ENCODE measurements around the gene SLC26A3.

The SLC26A3 gene

DNA sequence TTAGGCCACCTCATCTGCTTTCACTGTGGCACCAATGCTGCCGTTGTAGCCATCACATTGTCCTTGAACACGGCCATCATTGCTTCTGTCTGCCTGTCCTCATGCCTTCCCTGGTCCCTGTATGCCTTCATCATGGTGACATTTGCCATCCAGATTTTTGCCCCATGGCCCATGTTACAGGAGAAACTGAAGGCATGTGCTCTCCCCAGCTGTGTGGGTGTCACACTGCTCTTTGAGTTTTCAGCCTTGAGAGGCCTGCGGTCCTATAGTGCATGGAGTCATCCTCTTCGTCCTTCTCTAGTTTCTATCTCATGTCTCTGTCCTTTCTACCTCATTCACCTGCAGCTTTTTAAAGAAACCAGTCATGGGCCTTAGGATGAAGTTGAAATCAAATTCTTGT lies 6.2 kb upstream of the SLC26A3 start:
- TF ChIP-seq HDGF (IDR thresholded peaks at IDR 0.05; ENCODE audit: borderline replicate concordance) (no peak), SP1 (IDR thresholded peaks at IDR 0.05) (no peak), LEF1 (IDR thresholded peaks at IDR 0.05; ENCODE audit: borderline replicate concordance) (no peak), ARNT (IDR thresholded peaks at IDR 0.05) (no peak), NFRKB (IDR thresholded peaks at IDR 0.05) (no peak), FOXA1 (IDR thresholded peaks at IDR 0.05) (no peak), ZNF384 (IDR thresholded peaks at IDR 0.05) (no peak), ELF4 (IDR thresholded peaks at IDR 0.05) (no peak), TARDBP (IDR thresholded peaks at IDR 0.05) (no peak), L3MBTL2 (conservative IDR thresholded peaks at IDR 0.05) (no peak)
- POLR2A ChIA-PET: no interaction called here
- CTCF ChIA-PET: no interaction called here
- DNase-seq (ENCODE audit: extremely low spot score): no peak

GRCh38 chr7:107799647-107800264 lies 3.3 kb downstream of the SLC26A3 start:
- DNase-seq (ENCODE audit: extremely low spot score): no peak
- ChIA-PET CTCF (interaction anchor here (0.7 kb wide), 1 partner anchor 75 kb away, joined by 3 read pairs; no protein-coding TSS in a partner anchor), POLR2A (no interaction called here)
- TF ChIP-seq FOXM1 (IDR thresholded peaks at IDR 0.05; ENCODE audit: borderline replicate concordance): no peak
- no peak for TF ChIP-seq BHLHE40 (IDR thresholded peaks at IDR 0.05; ENCODE audit: borderline replicate concordance)
- TF ChIP-seq ELF4 (IDR thresholded peaks at IDR 0.05): no peak
- no peak for TF ChIP-seq NFRKB (IDR thresholded peaks at IDR 0.05)
- TF ChIP-seq L3MBTL2 (conservative IDR thresholded peaks at IDR 0.05): no peak
- no peak for TF ChIP-seq ZNF384 (IDR thresholded peaks at IDR 0.05)
- TF ChIP-seq ARNT (IDR thresholded peaks at IDR 0.05): no peak
- TF ChIP-seq FOXK2 (IDR thresholded peaks at IDR 0.05): no peak
- TF ChIP-seq, protein P1, sequence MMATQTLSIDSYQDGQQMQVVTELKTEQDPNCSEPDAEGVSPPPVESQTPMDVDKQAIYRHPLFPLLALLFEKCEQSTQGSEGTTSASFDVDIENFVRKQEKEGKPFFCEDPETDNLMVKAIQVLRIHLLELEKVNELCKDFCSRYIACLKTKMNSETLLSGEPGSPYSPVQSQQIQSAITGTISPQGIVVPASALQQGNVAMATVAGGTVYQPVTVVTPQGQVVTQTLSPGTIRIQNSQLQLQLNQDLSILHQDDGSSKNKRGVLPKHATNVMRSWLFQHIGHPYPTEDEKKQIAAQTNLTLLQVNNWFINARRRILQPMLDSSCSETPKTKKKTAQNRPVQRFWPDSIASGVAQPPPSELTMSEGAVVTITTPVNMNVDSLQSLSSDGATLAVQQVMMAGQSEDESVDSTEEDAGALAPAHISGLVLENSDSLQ (IDR thresholded peaks at IDR 0.05): no peak
- no peak for TF ChIP-seq FOXA1 (IDR thresholded peaks at IDR 0.05)
- TF ChIP-seq SP1 (IDR thresholded peaks at IDR 0.05): no peak
- no peak for TF ChIP-seq LEF1 (IDR thresholded peaks at IDR 0.05; ENCODE audit: borderline replicate concordance)
- no peak for TF ChIP-seq CTBP1 (IDR thresholded peaks at IDR 0.05; ENCODE audit: borderline replicate concordance)
- TF ChIP-seq HDGF (IDR thresholded peaks at IDR 0.05; ENCODE audit: borderline replicate concordance): no peak

DNA sequence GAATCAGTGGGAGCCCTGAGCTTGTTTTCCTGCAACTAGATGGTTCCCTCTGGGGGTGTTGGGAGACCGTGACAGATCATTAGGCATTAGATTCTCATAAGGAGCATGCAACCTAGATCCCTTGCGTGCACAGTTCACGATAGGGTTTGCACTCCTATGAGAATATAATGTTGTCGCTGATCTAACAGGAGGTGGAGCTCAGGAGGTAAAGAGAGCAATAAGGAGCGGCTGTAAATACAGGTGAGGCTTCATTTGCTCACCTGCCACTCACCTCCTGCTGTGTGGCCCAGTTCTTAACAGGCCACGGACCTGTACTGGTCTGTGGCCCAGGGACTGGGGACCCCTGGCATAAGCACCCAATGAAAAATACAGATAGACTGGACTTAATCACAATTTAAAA lies 10.7 kb downstream of the SLC26A3 start:
- TF ChIP-seq, protein P1 (IDR thresholded peaks at IDR 0.05): no peak
- no peak for TF ChIP-seq ZNF384 (IDR thresholded peaks at IDR 0.05)
- TF ChIP-seq LEF1 (IDR thresholded peaks at IDR 0.05; ENCODE audit: borderline replicate concordance): no peak
- TF ChIP-seq BHLHE40 (IDR thresholded peaks at IDR 0.05; ENCODE audit: borderline replicate concordance): no peak
- TF ChIP-seq FOXM1 (IDR thresholded peaks at IDR 0.05; ENCODE audit: borderline replicate concordance): no peak
- ChIA-PET POLR2A (interaction anchor here (1.0 kb wide), 1 partner anchor 49 kb away, joined by 3 read pairs; no protein-coding TSS in a partner anchor), CTCF (no interaction called here)
- no peak for DNase-seq (ENCODE audit: extremely low spot score)

DNA sequence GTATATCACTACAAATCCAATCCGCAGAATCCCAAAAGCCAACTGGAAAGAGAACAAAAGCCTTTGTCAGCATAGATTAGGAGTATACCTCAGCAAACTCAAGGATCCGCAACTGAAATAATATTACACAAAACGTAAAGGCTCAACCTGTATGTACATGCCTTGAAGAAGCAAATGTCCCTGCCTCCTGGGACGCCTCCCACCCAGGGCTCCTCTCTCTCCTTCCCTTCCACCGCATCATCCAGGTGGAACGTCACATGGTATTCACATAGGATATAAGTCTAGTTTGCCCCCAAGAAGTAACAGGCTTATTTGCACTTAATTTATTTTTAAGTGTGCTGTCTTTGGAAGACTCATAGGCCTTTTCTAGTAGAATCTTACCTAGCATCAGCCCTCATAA lies 13.4 kb downstream of the SLC26A3 start:
- POLR2A ChIA-PET: no interaction called here
- CTCF ChIA-PET: no interaction called here
- TF ChIP-seq BHLHE40 (IDR thresholded peaks at IDR 0.05; ENCODE audit: borderline replicate concordance) (no peak), NFRKB (IDR thresholded peaks at IDR 0.05) (no peak), SP1 (IDR thresholded peaks at IDR 0.05) (no peak), FOXM1 (IDR thresholded peaks at IDR 0.05; ENCODE audit: borderline replicate concordance) (no peak), FOXA1 (IDR thresholded peaks at IDR 0.05) (no peak), SUZ12 (IDR thresholded peaks at IDR 0.05) (no peak), CTBP1 (IDR thresholded peaks at IDR 0.05; ENCODE audit: borderline replicate concordance) (no peak), ARNT (IDR thresholded peaks at IDR 0.05) (no peak), TARDBP (IDR thresholded peaks at IDR 0.05) (no peak), ELF4 (IDR thresholded peaks at IDR 0.05) (no peak), HDGF (IDR thresholded peaks at IDR 0.05; ENCODE audit: borderline replicate concordance) (no peak), ZNF384 (IDR thresholded peaks at IDR 0.05) (no peak)
- DNase-seq (ENCODE audit: extremely low spot score): no peak

GRCh38 chr7:107788662-107789061 lies 14.4 kb downstream of the SLC26A3 start:
- TF ChIP-seq FOXK2 (IDR thresholded peaks at IDR 0.05) (no peak), CTBP1 (IDR thresholded peaks at IDR 0.05; ENCODE audit: borderline replicate concordance) (no peak), NFRKB (IDR thresholded peaks at IDR 0.05) (no peak), LEF1 (IDR thresholded peaks at IDR 0.05; ENCODE audit: borderline replicate concordance) (no peak), HDGF (IDR thresholded peaks at IDR 0.05; ENCODE audit: borderline replicate concordance) (no peak), BHLHE40 (IDR thresholded peaks at IDR 0.05; ENCODE audit: borderline replicate concordance) (no peak), FOXA1 (IDR thresholded peaks at IDR 0.05) (no peak), SP1 (IDR thresholded peaks at IDR 0.05) (no peak), L3MBTL2 (conservative IDR thresholded peaks at IDR 0.05) (no peak), FOXM1 (IDR thresholded peaks at IDR 0.05; ENCODE audit: borderline replicate concordance) (no peak), ELF4 (IDR thresholded peaks at IDR 0.05) (no peak), ARNT (IDR thresholded peaks at IDR 0.05) (no peak), TARDBP (IDR thresholded peaks at IDR 0.05) (no peak), ZNF384 (IDR thresholded peaks at IDR 0.05) (no peak)
- TF ChIP-seq, protein P1 (IDR thresholded peaks at IDR 0.05): no peak
- DNase-seq (ENCODE audit: extremely low spot score): no peak
- ChIA-PET CTCF (no interaction called here), POLR2A (no interaction called here)

GRCh38 chr7:107788216-107788615 lies 14.8 kb downstream of the SLC26A3 start:
- DNase-seq (ENCODE audit: extremely low spot score): no peak
- POLR2A ChIA-PET: no interaction called here
- CTCF ChIA-PET: no interaction called here
- TF ChIP-seq FOXA1 (IDR thresholded peaks at IDR 0.05) (no peak), L3MBTL2 (conservative IDR thresholded peaks at IDR 0.05) (no peak), LEF1 (IDR thresholded peaks at IDR 0.05; ENCODE audit: borderline replicate concordance) (no peak), SUZ12 (IDR thresholded peaks at IDR 0.05) (no peak), ZNF384 (IDR thresholded peaks at IDR 0.05) (no peak), NFRKB (IDR thresholded peaks at IDR 0.05) (no peak), ARNT (IDR thresholded peaks at IDR 0.05) (no peak), SP1 (IDR thresholded peaks at IDR 0.05) (no peak), BHLHE40 (IDR thresholded peaks at IDR 0.05; ENCODE audit: borderline replicate concordance) (no peak), HDGF (IDR thresholded peaks at IDR 0.05; ENCODE audit: borderline replicate concordance) (no peak), CTBP1 (IDR thresholded peaks at IDR 0.05; ENCODE audit: borderline replicate concordance) (no peak), FOXM1 (IDR thresholded peaks at IDR 0.05; ENCODE audit: borderline replicate concordance) (no peak), ELF4 (IDR thresholded peaks at IDR 0.05) (no peak)
